ENCODE results near the gene AR. TPM values are rescaled to one million over a fixed set of nuclear protein-coding genes. Genes with fewer than 3 reads are reported as not detected.
A peak's percentile ranks its signal among the peaks of the same experiment; 100 is the strongest.

The AR gene
- total RNA-seq, 2 donors from 2014 or later, result 9.4 to 14.4 TPM

GRCh38 chrX:67555578-67556203, 11.9 kb downstream of the AR start:
- DNase-seq (peak; percentile 23), ATAC-seq (peak in 1 of 2 donors; percentile 42)
- intact Hi-C loops (cut with DNase I), result no loop called here

- no peak for ATAC-seq
These were observed 14.4 kb downstream of the AR start for GRCh38 chrX:67558267-67558666.

GRCh38 chrX:67563469-67564448, 19.9 kb downstream of the AR start:
- peak; percentile 78 to 94 for ATAC-seq
- DNase-seq, result peak; percentile 34
- intact Hi-C loops (cut with DNase I), result loop anchor here in 1 of 2 donors (10.0 kb wide), 1 partner anchor 151 kb away; no protein-coding TSS in a partner anchor

More at GRCh38 chrX:67558267-67558666, 14.4 kb downstream of the AR start:
- intact Hi-C loops (cut with DNase I), result no loop called here
- DNase-seq, result no peak

DNA sequence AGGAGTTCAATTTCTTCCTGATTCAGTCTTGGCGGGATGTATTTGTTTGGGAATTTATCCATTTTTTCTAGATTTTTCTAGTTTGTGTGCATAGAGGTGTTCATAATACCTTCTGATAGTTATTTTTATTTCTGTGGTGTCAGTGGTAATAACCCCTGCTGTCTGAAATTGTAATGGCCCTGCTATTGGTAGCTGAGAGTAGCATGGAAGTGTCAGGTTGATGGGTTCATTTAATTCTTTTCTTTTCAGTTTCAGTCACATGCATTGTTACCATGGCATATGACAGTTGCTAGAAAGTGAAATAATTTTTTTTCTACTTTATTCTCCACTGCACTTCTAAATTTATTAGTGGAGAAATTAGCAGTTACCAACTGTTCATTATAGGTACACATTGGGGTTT, 20.7 kb downstream of the AR start:
- ATAC-seq (no peak), DNase-seq (no peak)
- intact Hi-C loops (cut with DNase I), result loop anchor here in 1 of 2 donors (10.0 kb wide), 1 partner anchor 150 kb away; no protein-coding TSS in a partner anchor

GRCh38 chrX:67568769-67569168, 24.9 kb downstream of the AR start:
- peak; percentile 20 for DNase-seq
- peak; percentile 68 to 69 for ATAC-seq
- intact Hi-C loops (cut with DNase I), result loop anchor here in 1 of 2 donors (10.0 kb wide), 1 partner anchor 146 kb away; no protein-coding TSS in a partner anchor

- intact Hi-C loops (cut with DNase I), result no loop called here
- ATAC-seq, result no peak
- DNase-seq, result no peak
These were observed 27.0 kb downstream of the AR start for GRCh38 chrX:67570839-67571238.

DNA sequence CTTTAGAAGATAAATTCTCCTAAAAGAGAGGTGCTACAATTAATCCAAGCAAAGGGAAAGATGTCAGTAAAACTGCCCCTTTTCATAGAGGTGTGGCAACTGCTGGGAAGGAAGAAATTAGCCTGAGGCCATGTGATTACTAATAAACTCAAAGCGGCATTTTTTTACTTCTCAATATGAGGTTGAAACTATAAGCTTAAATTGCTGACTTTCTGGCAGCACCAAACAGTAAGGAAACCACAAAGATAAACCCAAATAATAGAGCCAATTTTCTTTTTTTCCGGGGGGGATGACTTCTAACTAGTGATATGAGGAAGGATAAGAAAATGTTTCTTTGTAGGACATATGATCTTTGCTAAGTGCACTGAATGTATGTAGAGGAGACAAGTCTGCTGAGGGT, 30.9 kb downstream of the AR start:
- DNase-seq (no peak), ATAC-seq (no peak)
- intact Hi-C loops (cut with DNase I), result no loop called here

GRCh38 chrX:67582436-67582835, 38.6 kb downstream of the AR start:
- ATAC-seq, result no peak
- DNase-seq, result no peak
- intact Hi-C loops (cut with DNase I), result no loop called here

GRCh38 chrX:67583171-67583570, 39.4 kb downstream of the AR start:
- intact Hi-C loops (cut with DNase I), result no loop called here
- DNase-seq (no peak), ATAC-seq (no peak)

GRCh38 chrX:67585401-67585800, 41.6 kb downstream of the AR start:
- intact Hi-C loops (cut with DNase I), result no loop called here
- no peak for DNase-seq
- ATAC-seq, result no peak

DNA sequence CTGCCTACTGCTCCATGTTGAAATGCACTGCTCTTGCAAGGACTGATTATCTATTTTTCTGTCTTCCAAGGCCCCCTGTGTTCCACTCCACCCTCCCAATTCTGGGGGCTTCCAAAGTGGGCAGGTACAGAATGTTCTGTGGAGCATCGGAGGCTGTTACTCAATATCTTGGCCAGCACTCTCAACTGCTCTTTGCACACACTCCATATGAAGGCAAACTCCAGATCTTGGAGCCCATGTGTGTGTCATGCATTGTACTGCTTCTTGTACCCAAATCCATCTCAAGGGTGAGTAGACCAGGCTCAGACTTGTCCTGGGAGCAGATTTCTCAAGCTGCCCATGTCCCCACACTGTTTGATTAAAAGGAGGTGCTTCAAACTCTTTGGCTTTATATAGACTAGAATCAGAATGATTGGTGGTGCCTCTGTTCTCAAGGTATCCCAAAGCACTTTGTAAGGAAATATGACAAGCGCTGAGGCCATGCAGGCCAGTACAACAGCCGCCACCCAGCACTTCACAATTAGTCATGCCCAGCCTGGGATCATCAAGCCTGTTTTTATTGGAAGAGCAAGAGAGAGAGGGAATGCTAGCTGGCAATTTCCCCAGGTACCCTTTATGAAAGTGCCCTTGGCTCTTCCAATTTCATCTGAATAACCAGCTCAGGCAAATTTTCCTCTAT, 44.3 kb downstream of the AR start:
- DNase-seq, result no peak
- ATAC-seq, result peak; percentile 55 to 58
- intact Hi-C loops (cut with DNase I), result no loop called here

DNA sequence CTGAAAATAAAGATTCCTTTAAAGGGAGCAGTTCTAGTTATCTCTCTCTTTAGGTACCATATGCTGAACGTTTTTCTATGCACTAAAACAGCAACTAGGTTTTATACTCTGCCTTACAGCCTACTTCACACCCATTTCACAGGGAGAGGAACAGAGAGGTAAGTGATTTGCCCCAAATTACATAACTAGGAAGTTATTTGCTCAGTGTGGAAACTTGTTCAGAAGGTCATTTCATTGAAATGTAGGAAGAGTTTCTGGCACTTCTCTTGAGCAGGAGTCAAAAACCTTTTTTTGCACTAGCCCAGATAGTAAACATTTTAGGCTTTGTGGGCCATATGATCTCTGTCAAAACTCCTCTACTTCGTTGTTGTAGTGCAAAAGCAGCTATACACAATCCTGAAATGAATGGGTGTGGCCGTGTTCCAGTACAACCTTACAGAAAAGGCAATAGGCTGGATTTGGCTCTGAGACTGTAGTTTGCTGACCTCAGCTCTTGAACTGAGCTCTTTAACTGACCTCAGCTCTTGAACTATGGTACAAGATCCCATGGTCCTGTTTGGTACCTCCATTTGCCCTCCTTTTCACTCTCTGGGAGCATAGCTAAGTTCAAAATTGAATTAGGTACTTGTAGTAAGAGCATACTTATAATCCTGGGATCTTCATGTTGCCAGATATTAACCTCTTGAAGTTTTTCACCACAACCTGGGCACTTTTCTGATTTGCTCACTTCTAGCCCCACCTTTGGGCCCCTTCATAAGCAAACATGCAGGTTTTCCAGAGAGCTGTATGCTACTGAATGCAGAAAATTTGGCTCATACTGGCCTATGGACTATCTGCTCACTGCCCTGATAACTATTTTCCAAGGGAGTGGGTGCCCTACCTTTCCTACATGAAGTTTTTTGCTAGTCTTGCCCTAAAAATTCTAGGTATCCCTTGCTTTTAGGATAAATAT, 53.3 kb downstream of the AR start:
- ATAC-seq (no peak), DNase-seq (no peak)
- intact Hi-C loops (cut with DNase I), result no loop called here

DNA sequence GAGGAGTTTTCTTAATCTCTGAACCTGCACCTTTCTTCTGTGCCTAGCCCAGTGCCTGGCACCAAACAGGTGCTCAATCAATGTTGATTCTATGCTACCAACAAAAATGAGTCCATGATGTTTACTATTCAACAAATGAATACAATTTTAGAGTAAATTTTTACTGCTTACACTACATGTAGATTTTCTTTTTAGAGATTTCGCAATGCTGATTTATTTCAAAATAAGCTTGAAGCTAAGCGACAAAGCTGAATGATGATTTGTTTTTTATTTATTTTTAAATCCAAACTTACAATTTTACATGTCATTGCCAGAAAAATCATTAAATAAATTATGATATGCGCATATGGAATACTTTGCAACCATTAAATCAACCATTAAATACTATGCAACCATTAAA, 55.7 kb downstream of the AR start:
- intact Hi-C loops (cut with DNase I), result no loop called here
- ATAC-seq, result no peak

GRCh38 chrX:67601771-67602170, 58.0 kb downstream of the AR start:
- intact Hi-C loops (cut with DNase I), result no loop called here
- no peak for ATAC-seq

More for the DNA sequence above, 55.7 kb downstream of the AR start:
- no peak for DNase-seq

DNA sequence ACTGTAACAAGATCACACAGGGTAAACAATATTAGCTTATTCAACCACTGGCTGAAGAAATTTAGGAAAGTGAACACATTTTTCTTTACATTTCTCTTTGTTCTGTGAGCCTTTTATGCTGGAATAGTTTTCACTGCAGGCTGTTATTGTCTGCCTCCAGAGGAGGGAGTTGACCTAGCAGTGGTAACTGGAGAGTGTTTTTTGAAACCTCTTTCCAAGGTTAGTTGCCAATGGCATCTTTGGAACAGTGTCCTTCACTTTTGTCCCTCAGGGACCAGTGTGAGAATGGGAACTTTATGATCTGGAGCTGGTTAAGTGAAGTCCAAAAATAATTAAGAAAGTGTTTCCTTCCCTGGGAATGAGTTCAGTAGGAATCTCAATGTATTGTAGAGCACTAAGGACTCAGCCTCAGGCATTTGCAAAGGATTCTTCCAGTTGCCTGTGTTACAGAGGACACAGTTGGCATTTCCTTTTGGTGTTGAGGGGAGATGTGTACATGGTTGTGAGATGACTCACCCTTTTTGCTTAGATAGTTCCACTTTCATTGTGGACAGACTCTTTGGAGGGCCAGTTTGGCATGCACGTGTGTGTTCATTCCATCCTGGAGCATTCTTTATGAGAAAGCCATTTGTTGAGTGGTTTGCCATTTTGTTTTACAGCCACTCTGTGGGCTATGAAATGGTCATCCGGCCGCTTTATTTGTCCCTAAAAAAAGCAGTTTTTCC, 61.3 kb downstream of the AR start:
- ATAC-seq (peak; percentile 24 to 38), DNase-seq (no peak)
- intact Hi-C loops (cut with DNase I), result no loop called here

More at GRCh38 chrX:67601771-67602170, 58.0 kb downstream of the AR start:
- no peak for DNase-seq

GRCh38 chrX:67607466-67607865, 63.6 kb downstream of the AR start:
- intact Hi-C loops (cut with DNase I), result no loop called here
- DNase-seq (no peak), ATAC-seq (no peak)

- DNase-seq, result no peak
- intact Hi-C loops (cut with DNase I), result no loop called here
- ATAC-seq, result no peak
These were observed 66.5 kb downstream of the AR start for GRCh38 chrX:67610282-67610681.

- DNase-seq (no peak), ATAC-seq (no peak)
- intact Hi-C loops (cut with DNase I), result no loop called here
These were observed 68.4 kb downstream of the AR start for GRCh38 chrX:67612231-67612630.
